K562 (cell line): ENCODE results near the gene HNRNPDL. TPM values are rescaled to one million over a fixed set of nuclear protein-coding genes. Genes with fewer than 3 reads are reported as not detected.

ENCODE experiments used
- ATAC-seq: fragments of 200-7000 bp; cut with Tn5 transposase; 3 replicates; pipeline ENCODE4 v1.9.1; 2020; ENCODE audit warnings: moderate library complexity
- BruUV-seq: library from RNA; stranded (reverse); fragments of 400-500 nt; replicated peaks from 2 replicates; lab custom pipeline; 2021; lab: Mats Ljungman, UMichigan
- CTCF ChIA-PET: fragments of 300-600 bp; formaldehyde crosslinking; extraction: SDS; loops from one replicate; lab custom pipeline; 2021; ENCODE audit warnings: low intra/inter-chr PET ratio; lab: Yijun Ruan, JAX
- POLR2A ChIA-PET: fragments of 300-600, 350-650 bp; sonication (Branson Sonifier 250); formaldehyde crosslinking; extraction: SDS; loops from one replicate; lab custom pipeline; 2021; ENCODE audit warnings: antibody characterized with exemption, inconsistent platforms; lab: Yijun Ruan, JAX
- DNase-seq, 4 experiments: peaks; one replicate each; pipeline versions ENCODE4 v3.0.0 to v3.0.0-alpha.2; 2011 to 2018; ENCODE audit warnings: low spot score in 3 of 4, mixed read lengths in 3 of 4; ENCODE audit errors: extremely low read depth in 1 of 4
- FAIRE-seq: peaks from 2 replicates; lab custom pipeline; 2011; peaks lifted over from hg19 to GRCh38; lab: Jason Lieb, UNC
- H2AFZ ChIP-seq: 2 replicates; pipeline ENCODE4 v1.6.0; 2011; ENCODE audit warnings: low read depth, low read length, control low read depth, inconsistent platforms
- H3K27ac ChIP-seq: fragments of 200-600 bp; 3 replicates; pipeline ENCODE4 v1.8.0; 2011; ENCODE audit warnings: low read depth, mild to moderate bottlenecking, control low read depth, inconsistent platforms, low read length, moderate library complexity, mixed read lengths; ENCODE audit errors: extremely low read depth
- H3K27me3 ChIP-seq, 2 experiments: fragments of 300-600 bp in 1 of 2; 2 replicates in 1 of 2; 3 replicates in 1 of 2; pipeline versions ENCODE4 v1.6.0 to v1.8.0; 2011; ENCODE audit warnings: inconsistent platforms in 2 of 2, low read length in 2 of 2, mild to moderate bottlenecking in 1 of 2, mixed read lengths in 1 of 2, moderate library complexity in 1 of 2; ENCODE audit not compliant: control insufficient read depth in 2 of 2, insufficient read depth in 2 of 2
- H3K36me3 ChIP-seq: fragments of 300-600 bp; 3 replicates; pipeline ENCODE4 v1.8.0; 2011; ENCODE audit warnings: mild to moderate bottlenecking, low read length, inconsistent platforms; ENCODE audit not compliant: control insufficient read depth, insufficient read depth
- H3K4me1 ChIP-seq, 2 experiments: fragments of 200-600 bp in 1 of 2; replicated peaks in 1 of 2; 2 replicates in 1 of 2; 3 replicates in 1 of 2; pipeline versions ENCODE4 v1.5.1 to v1.8.0; 2011; ENCODE audit warnings: inconsistent platforms in 2 of 2, low read length in 2 of 2, mild to moderate bottlenecking in 1 of 2, mixed read lengths in 1 of 2, moderate library complexity in 1 of 2; ENCODE audit not compliant: control insufficient read depth in 2 of 2, insufficient read depth in 2 of 2
- H3K4me2 ChIP-seq: 2 replicates; pipeline ENCODE4 v1.6.1; 2011; ENCODE audit warnings: low read length, control low read depth, inconsistent platforms, mixed read lengths; ENCODE audit not compliant: insufficient read depth
- H3K4me3 ChIP-seq: fragments of 200-600 bp; sonication (generic), shearing (Covaris generic); 2 replicates; pipeline ENCODE4 v1.5.1; 2016; ENCODE audit warnings: control low read depth, inconsistent platforms
- H3K79me2 ChIP-seq: fragments of 200-600 bp; 3 replicates; pipeline ENCODE4 v1.8.0; 2011; ENCODE audit warnings: low read length, inconsistent platforms; ENCODE audit not compliant: control insufficient read depth, insufficient read depth
- H3K9ac ChIP-seq, 2 experiments: 2 replicates each; pipeline versions ENCODE4 v1.6.0 to v1.6.1; 2011; ENCODE audit warnings: low read depth in 2 of 2, low read length in 2 of 2, control low read depth in 1 of 2, inconsistent platforms in 1 of 2, mild to moderate bottlenecking in 1 of 2, mixed read lengths in 1 of 2; ENCODE audit not compliant: insufficient read depth in 1 of 2
- H3K9me1 ChIP-seq: one replicate; pipeline ENCODE4 v1.6.0; 2011; ENCODE audit warnings: inconsistent platforms, mild to moderate bottlenecking, low read length, moderate library complexity; ENCODE audit not compliant: control insufficient read depth, insufficient read depth
- H3K9me3 ChIP-seq: replicated peaks from 2 replicates; pipeline ENCODE4 v1.5.1; 2011; ENCODE audit warnings: low read depth, low read length, inconsistent platforms; ENCODE audit not compliant: control insufficient read depth, insufficient read depth
- H4K20me1 ChIP-seq: replicated peaks from 2 replicates; pipeline ENCODE4 v1.6.1; 2011; ENCODE audit warnings: low read length, inconsistent platforms, mixed read lengths; ENCODE audit not compliant: control insufficient read depth, insufficient read depth
- C11orf30 ChIP-seq: fragments of 450-650 bp; IDR thresholded peaks from 2 replicates; pipeline ENCODE4 v1.6.1; 2016; ENCODE audit warnings: low read depth, mild to moderate bottlenecking
- CSDE1 ChIP-seq, 2 experiments: fragments of 450-650 bp; IDR thresholded peaks; 2 replicates each; pipeline ENCODE4 v1.6.1; 2016; ENCODE audit warnings: mild to moderate bottlenecking in 1 of 2
- MAFF ChIP-seq: IDR thresholded peaks from 2 replicates; pipeline ENCODE4 v1.6.1; 2012; ENCODE audit warnings: low read length, improper control_type of control experiment
- MAFG ChIP-seq: fragments of 450-650 bp; conservative IDR thresholded peaks from 2 replicates; pipeline ENCODE4 v1.6.1; 2016; ENCODE audit warnings: missing genetic modification characterization, missing compliant biosample characterization
- MAFK ChIP-seq: IDR thresholded peaks from 2 replicates; pipeline ENCODE4 v1.6.1; 2011; ENCODE audit warnings: low read length, improper control_type of control experiment
- MCM7 ChIP-seq, 2 experiments: fragments of 450-650 bp; IDR thresholded peaks; 2 replicates each; pipeline ENCODE4 v1.6.1; 2016 to 2018
- NRF1 ChIP-seq, 2 experiments: fragments of 450-650 bp; IDR thresholded peaks in 1 of 2; conservative IDR thresholded peaks in 1 of 2; 2 replicates each; pipeline ENCODE4 v1.6.1; 2014; ENCODE audit warnings: mild to moderate bottlenecking in 2 of 2
- ZNF316 ChIP-seq: fragments of 450-650 bp; IDR thresholded peaks from 2 replicates; pipeline ENCODE4 v1.6.1; 2016
- WGBS: fragments of 100-300 bp; shearing (Covaris generic); methylation state at CpG from one replicate; pipeline ENCODE4 v1.1.6; 2016; ENCODE audit warnings: low coverage, mixed read lengths; ENCODE audit not compliant: insufficient coverage; ENCODE audit errors: missing lambda C conversion rate; 5-methylcytosine and 5-hydroxymethylcytosine counted together
- in situ Hi-C: fragments of 300-500 bp; cut with MboI; formaldehyde crosslinking; loops from 4 replicates; pipeline ENCODE4 v1.15.0; 2018; ENCODE audit warnings: inconsistent platforms, mixed read lengths
- intact Hi-C: fragments of 100-400 bp; cut with micrococcal nuclease; formaldehyde crosslinking; loops from 2 replicates; pipeline ENCODE4 v1.14.2; 2022
- polyA plus RNA-seq, 8 experiments: library from polyadenylated mRNA; depleted of rRNA in 4 of 8; stranded (reverse) in 5 of 8; unstranded in 3 of 8; fragments of >200 nt; fragmentation: Nextera tagmentation in 2 of 8; fragmentation: Illumina TruSeq in 1 of 8; extraction: Ambion mirVana in 2 of 8; extraction: Trizol in 1 of 8; gene quantifications; 2 replicates each; pipeline versions ENCODE4 v1.2.1 to v1.2.3, GENCODE V29; 2011 to 2014; ENCODE audit warnings: inconsistent platforms in 1 of 8, missing spikeins in 1 of 8
- total RNA-seq, 7 experiments: library from RNA; depleted of rRNA in 6 of 7; stranded (reverse); fragments of >200 nt in 6 of 7; fragmentation: Illumina TruSeq in 2 of 7; extraction: Trizol in 2 of 7; gene quantifications; 2 replicates each; pipeline versions ENCODE4 v1.2.1 to v1.2.3, GENCODE V29; 2011 to 2021; ENCODE audit warnings: low replicate concordance in 1 of 7
- TF ChIP-seq, protein P1 (sequence below): fragments of 200-800 bp; sonication (Bioruptor generic); IDR thresholded peaks from 2 replicates; pipeline ENCODE4 v1.6.1; 2017; ENCODE audit warnings: missing genetic modification characterization, missing compliant biosample characterization

HNRNPDL gene
- total and polyA plus RNA-seq, 9 of the 15 experiments (the other 6 are each of a cell fraction or from before 2014, with no cell fraction given): 243 to 652 (median 351) TPM

DNA sequence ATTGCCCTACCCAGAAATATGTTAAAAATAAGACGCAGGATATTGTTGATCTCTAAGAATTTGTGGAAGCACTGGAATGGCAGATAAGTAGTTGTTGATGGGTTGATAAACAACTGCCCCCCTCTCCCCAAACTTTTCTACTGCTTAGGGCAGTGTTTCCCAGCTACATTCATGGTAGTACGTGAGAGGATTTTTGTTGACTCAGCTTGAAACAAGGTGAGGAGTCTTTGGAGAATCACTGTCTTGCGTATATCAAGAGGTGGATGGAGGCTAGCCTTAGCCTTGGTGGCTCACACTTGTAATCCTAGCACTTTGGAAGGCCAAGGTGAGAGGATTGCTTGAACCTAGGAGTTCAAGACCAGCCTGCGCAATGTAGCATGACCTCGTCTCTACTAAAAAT is 5.9 kb upstream of the HNRNPDL start:
- Histone ChIP-seq H3K4me2 (no peak overlapping the region), H3K4me1 (peaks cover 13% of the 10 kb centered on the region in 2 experiments; a peak in 4 of 5 replicates), H4K20me1 (peaks cover 5% of the 10 kb centered on the region; the same call in 1 of the 2 replicates), H2AFZ (no peak overlapping the region), H3K4me3 (no peak overlapping the region), H3K79me2 (peaks cover 99% of the 10 kb centered on the region), H3K27me3 (no peaks in the 10 kb centered on the region), H3K27ac (no peak overlapping the region), H3K9ac (no peak overlapping the region), H3K36me3 (peaks cover 49% of the 10 kb centered on the region; the same call in 2 of the 3 replicates), H3K9me1 (no peaks in the 10 kb centered on the region), H3K9me3 (0 out of 2 replicates have a peak, but pooled peaks cover 1% of the 10 kb centered on the region)
- ChIA-PET POLR2A (interaction anchor here (1.6 kb wide), 1 partner anchor 8 kb away, joined by 5 read pairs; no protein-coding TSS in a partner anchor), CTCF (no interaction called here)
- ATAC-seq (no peak), FAIRE-seq (no peak), DNase-seq (no peak)
- TF ChIP-seq ZNF316: peak; percentile 84
- no peak for TF ChIP-seq MCM7 (IDR thresholded peaks at IDR 0.05)
- peak; percentile 62 for TF ChIP-seq MAFG (tag)
- TF ChIP-seq, protein P1, sequence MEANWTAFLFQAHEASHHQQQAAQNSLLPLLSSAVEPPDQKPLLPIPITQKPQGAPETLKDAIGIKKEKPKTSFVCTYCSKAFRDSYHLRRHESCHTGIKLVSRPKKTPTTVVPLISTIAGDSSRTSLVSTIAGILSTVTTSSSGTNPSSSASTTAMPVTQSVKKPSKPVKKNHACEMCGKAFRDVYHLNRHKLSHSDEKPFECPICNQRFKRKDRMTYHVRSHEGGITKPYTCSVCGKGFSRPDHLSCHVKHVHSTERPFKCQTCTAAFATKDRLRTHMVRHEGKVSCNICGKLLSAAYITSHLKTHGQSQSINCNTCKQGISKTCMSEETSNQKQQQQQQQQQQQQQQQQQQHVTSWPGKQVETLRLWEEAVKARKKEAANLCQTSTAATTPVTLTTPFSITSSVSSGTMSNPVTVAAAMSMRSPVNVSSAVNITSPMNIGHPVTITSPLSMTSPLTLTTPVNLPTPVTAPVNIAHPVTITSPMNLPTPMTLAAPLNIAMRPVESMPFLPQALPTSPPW: peak; percentile 20; the same call in 1 of the 2 replicates
- TF ChIP-seq CSDE1 (IDR thresholded peaks at IDR 0.05): no peak
- TF ChIP-seq NRF1 (conservative IDR thresholded peaks at IDR 0.05 in 1 of 2, IDR thresholded peaks at IDR 0.05 in 1 of 2): no peak
- peak; percentile 52; the same call in 1 of the 2 replicates for TF ChIP-seq MAFF
- TF ChIP-seq C11orf30: peak; percentile 81
- peak; percentile 65 for TF ChIP-seq MAFK
- no TSS peak for BruUV-seq
- 78% methylated on average over 5 of the region's 5 CpGs for WGBS
- intact Hi-C loops (no loop called here), in situ Hi-C loops (no loop called here)
